Urinary bladder (tissue), 4 donors: ENCODE measurements around the gene BGN. TPM values are rescaled to one million over a fixed set of nuclear protein-coding genes. Genes with fewer than 3 reads are reported as not detected.
A peak's percentile ranks its signal among the peaks of the same experiment; 100 is the strongest.

Source experiments
- DNase-seq: peaks from one replicate; pipeline ENCODE4 v3.0.0-alpha.2; 2015; ENCODE audit errors: extremely low spot score
- H3K27ac ChIP-seq: one replicate; pipeline ENCODE4 v1.5.1; 2013; ENCODE audit warnings: low read depth, mild to moderate bottlenecking, moderate library complexity
- H3K36me3 ChIP-seq: one replicate; pipeline ENCODE4 v1.6.1; 2013; ENCODE audit warnings: mild to moderate bottlenecking, moderate library complexity; ENCODE audit not compliant: insufficient read depth
- H3K4me1 ChIP-seq: one replicate; pipeline ENCODE4 v1.6.1; 2013; ENCODE audit warnings: mild to moderate bottlenecking, moderate library complexity; ENCODE audit not compliant: insufficient read depth
- H3K4me3 ChIP-seq: one replicate; pipeline ENCODE4 v1.5.1; 2013; ENCODE audit warnings: low read depth, low read length
- WGBS: extraction: QIAGEN DNeasy Blood & Tissue Kit; methylation state at CpG from one replicate; pipeline ENCODE4 v1.1.7; 2013; 5-methylcytosine and 5-hydroxymethylcytosine counted together
- polyA plus RNA-seq: library from polyadenylated mRNA; stranded (reverse); fragments of 200-250 nt; gene quantifications from one replicate; pipeline ENCODE4 v1.2.3, GENCODE V29; 2013
- total RNA-seq: library from RNA; depleted of rRNA; stranded (reverse); fragments of >200 nt; gene quantifications from one replicate; pipeline ENCODE4 v1.2.3, GENCODE V29; 2014
- donor health status: healthy with polysubstance abuse.
- donor health status: healthy.

The BGN gene
- total RNA-seq (57.7 TPM), polyA plus RNA-seq (189 TPM)

DNA sequence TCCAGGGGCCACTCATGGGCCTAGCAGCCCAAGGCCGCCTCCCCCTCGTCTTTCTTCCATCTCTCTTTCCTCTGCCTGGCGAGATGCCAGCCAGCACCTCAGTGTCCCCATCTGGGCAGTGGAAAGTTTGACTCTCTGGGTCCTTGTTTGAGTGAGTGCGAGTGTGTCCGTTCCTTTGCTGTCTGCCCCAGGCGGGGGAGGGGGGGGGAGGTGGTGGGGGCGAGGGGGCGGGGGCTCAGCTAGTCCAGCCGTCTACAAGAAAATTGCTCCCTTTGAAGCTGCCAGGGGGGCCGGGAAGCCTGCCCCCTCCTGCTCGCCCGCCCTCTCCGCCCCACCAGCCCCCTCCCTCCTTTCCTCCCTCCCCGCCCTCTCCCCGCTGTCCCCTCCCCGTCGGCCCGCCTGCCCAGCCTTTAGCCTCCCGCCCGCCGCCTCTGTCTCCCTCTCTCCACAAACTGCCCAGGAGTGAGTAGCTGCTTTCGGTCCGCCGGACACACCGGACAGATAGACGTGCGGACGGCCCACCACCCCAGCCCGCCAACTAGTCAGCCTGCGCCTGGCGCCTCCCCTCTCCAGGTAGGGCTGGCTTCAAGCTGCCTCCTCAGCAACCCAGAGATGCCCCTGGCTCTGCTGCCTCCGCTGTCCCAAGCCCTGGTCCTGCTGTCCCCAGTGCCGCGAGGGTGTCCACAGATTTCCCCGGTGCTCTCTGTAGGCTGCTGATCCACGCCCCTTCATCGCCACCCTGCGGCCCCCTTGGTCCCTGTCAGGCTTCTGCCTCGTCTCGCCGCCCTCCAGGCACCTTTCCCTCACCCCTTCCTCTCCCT lies at the start of gene BGN:
Gene BGN (plus strand): TSS at position 440 of the 821 bp plus-strand sequence. CDS start 9,652 bp downstream, outside the sequence.
- H3K4me3 ChIP-seq, result peak within 1 kb of the TSS; percentile 18
- DNase-seq, result no peak
- whole genome bisulfite sequencing, result 8% methylated on average over 29 of the region's 41 CpGs
- peak within 1 kb of the TSS; percentile 48 for H3K27ac ChIP-seq
- no peaks in the 10 kb centered on the region for H3K4me1 ChIP-seq
- H3K36me3 ChIP-seq, result no peaks in the 10 kb centered on the region

DNA sequence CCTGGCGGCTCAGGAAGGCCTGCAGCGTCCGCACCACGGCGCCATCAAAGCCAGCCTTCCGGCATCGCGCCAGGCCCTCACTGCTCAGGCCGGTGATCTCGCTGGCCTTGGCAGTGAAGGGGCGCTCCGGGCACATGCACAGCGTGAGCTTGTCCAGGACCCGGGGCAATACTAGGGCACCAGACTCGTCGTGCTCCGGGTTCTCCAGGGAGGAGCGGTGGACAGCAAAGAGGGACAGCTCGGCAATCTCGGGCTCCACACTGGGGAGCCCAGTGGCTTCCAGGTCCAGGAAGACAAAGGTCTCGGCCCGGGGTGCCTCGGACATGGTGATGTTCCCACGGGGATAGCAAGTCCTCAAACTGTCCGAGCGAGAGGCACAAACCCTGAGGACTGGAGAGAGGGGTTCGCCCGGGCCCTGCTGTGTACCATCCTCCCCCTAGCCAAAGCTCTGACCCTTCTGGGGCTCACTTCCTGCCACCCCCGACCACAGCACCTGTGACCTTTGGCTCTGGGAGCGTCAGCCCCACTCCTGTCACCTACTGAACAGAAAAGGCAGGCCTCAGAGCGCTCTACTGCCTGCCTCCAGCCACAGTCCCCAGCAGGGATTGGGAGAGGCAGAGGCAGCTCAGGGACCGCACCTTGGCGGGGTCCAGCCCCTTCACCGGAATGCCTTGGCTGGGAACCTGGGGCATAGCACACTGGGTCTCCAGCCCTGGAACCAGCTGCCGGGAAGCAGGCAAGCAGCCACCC lies 49.5 kb upstream of the BGN start:
- no peak for DNase-seq
- H3K4me1 ChIP-seq, result no peaks in the 10 kb centered on the region
- H3K27ac ChIP-seq, result no peak overlapping the region
- peaks cover 3% of the 10 kb centered on the region for H3K36me3 ChIP-seq
- 89% methylated on average over 35 of the region's 35 CpGs for WGBS
- H3K4me3 ChIP-seq, result no peak overlapping the region

DNA sequence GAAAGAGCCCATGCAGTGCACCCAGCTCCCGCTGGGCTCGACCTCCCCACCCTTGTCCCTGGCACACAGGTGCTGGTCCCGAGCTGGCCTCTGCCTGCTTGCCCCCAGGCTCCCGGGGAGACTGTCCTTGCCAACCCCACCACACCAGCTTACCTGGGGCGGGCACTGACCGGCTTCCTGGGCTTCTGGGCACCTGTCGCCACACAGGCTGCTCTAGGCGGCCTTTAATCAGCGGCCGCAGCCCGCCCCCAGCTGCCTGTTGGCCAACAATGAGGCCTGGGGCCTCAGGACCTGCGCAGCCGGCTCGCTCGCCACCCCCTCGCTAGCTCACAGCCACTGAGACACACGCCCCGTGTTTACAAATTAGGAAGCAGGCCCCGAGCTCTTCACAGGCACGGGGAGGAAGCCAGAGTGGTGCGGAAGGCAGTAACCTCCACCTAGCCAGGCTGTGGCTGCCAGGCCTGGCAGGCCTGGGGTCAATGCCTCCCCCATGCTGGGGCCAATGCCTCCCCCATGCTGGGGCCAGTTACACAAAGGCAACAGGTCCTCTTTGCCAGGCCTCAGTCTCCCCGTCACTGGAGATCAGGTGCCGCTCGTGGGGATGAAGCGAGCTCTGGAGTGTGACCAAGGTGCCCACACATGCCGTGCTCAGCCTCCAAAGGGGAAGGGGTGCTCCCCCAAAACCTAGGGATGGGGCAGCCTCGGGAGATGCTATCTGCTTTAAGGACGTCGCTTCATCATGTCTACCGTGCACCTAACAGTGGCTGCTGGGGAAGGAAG lies 48.7 kb upstream of the BGN start, which contains the start of gene TREX2:
Gene TREX2 (minus strand): TSS at position 201 of the 780 bp plus-strand sequence. CDS start 626 bp downstream, outside the sequence.
- Histone ChIP-seq H3K27ac (no peak within 1 kb of the TSS), H3K36me3 (peaks cover 3% of the 10 kb centered on the region), H3K4me1 (no peaks in the 10 kb centered on the region), H3K4me3 (no peak within 1 kb of the TSS)
- 75% methylated on average over 30 of the region's 30 CpGs for WGBS
- no peak for DNase-seq

DNA sequence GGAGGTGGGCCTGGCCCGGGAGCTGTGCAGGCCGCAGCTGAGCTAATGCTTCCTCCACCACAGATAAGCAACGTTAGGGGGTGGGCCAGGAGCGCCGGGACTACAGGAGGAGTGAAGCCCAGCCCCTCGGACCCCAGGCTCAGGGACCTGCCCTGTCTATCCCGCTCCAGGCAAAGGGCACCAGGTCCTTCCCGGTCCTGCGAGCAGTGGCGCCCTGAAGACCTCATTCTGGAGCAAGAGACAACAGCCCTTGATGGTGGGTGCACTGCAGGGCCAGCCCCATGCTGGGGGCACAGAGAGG lies 48.2 kb upstream of the BGN start:
- no peaks in the 10 kb centered on the region for H3K4me1 ChIP-seq
- no peak overlapping the region for H3K27ac ChIP-seq
- peaks cover 3% of the 10 kb centered on the region for H3K36me3 ChIP-seq
- DNase-seq, result no peak
- WGBS, result 61% methylated on average over 10 of the region's 10 CpGs
- H3K4me3 ChIP-seq, result no peak overlapping the region

DNA sequence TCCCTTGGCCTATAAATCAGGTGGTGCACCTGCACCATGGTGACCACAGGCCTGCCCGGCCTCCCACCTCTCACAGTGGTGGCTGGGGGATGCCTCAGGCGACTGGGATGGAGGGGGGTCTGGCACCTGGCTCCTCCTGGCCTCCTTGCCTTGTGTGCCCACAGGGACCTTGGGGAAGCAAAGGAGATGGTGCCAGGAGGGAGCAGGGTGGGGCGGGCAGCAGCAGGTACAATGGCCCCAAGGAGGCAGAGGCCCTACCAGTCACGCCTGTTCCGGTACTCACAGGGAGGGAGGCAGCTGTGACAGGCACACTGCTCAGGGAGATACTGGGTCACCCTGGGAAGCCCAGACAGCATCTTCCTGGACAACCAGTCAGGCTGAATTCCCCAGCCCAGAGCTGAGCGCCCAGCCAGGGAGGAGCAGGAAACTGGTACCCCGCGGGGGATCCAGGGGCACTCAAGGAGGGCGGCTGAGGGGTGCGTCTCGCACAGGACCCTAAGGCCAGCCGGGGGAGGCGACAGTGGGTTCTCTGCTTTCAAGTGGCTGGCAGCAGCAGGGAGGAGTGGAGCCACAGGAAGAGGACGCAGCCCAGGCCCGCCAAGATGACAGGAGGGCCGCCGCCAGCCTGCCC lies 47.7 kb upstream of the BGN start:
- no peak overlapping the region for H3K4me3 ChIP-seq
- H3K27ac ChIP-seq, result no peak overlapping the region
- whole genome bisulfite sequencing, result 95% methylated on average over 17 of the region's 17 CpGs
- no peaks in the 10 kb centered on the region for H3K4me1 ChIP-seq
- peaks cover 3% of the 10 kb centered on the region for H3K36me3 ChIP-seq
- no peak for DNase-seq

DNA sequence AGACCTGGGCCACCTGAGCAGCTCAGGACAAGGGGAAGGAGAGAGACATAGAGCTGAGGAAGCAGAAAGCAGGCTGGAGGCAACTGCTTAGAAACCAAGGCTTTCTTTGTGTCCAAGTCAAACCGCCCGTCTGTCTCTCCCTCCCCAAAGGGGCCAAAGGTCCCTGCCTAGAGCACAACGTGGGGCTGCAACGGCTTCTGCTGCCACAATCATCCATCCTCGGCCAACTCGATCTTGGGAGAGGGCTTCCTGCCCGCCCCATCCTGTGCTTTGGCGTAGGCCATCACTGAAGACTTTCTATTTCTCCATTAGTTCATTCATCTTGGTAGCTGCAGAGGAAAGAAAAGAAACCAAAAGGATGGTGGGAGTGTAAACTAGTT lies 47.2 kb upstream of the BGN start:
- DNase-seq, result no peak
- no peak overlapping the region for H3K4me3 ChIP-seq
- no peaks in the 10 kb centered on the region for H3K4me1 ChIP-seq
- peaks cover 3% of the 10 kb centered on the region for H3K36me3 ChIP-seq
- H3K27ac ChIP-seq, result no peak overlapping the region
- WGBS, result 88% methylated on average over 8 of the region's 8 CpGs

DNA sequence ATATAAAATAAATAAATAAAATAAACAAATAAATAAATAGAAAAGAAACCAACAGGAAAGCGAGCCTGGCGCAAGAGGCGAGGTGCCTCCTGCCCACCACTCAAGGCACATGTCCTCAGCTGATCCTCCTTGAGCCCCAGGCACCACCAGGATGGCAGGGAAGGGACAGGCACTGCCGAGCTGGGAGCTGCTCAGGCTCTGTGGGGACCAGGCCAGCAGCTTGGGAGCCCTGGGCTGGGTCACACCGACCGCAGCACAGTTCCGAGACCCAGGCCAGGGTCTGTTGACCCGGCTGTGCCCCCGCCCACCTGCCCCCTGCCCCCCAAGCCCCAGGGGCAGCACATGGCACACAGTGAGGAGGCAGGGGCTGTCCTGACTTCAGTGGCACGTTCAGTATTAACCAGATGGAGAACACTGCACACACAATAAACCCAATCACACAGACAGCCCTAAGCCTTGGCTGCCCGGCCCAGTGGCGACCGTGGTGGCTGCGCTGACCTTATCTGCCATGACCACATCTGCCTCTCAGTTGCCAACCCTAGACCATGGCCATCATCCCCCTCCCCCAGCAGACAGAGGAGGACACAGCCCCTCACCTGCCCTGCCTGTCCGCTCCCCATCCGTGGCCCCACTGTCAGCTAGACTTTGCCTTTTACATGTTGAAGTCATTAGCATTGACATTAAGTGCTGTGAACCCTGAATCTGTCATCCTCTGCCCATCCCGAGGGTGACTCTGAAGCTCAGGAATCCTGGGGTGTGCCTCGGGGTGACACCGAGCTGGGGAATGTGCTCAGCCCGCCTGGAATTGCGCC lies 46.0 kb upstream of the BGN start:
- 94% methylated on average over 21 of the region's 21 CpGs for WGBS
- Histone ChIP-seq H3K36me3 (peaks cover 3% of the 10 kb centered on the region), H3K27ac (no peak overlapping the region), H3K4me3 (no peak overlapping the region), H3K4me1 (no peaks in the 10 kb centered on the region)
- DNase-seq, result no peak

DNA sequence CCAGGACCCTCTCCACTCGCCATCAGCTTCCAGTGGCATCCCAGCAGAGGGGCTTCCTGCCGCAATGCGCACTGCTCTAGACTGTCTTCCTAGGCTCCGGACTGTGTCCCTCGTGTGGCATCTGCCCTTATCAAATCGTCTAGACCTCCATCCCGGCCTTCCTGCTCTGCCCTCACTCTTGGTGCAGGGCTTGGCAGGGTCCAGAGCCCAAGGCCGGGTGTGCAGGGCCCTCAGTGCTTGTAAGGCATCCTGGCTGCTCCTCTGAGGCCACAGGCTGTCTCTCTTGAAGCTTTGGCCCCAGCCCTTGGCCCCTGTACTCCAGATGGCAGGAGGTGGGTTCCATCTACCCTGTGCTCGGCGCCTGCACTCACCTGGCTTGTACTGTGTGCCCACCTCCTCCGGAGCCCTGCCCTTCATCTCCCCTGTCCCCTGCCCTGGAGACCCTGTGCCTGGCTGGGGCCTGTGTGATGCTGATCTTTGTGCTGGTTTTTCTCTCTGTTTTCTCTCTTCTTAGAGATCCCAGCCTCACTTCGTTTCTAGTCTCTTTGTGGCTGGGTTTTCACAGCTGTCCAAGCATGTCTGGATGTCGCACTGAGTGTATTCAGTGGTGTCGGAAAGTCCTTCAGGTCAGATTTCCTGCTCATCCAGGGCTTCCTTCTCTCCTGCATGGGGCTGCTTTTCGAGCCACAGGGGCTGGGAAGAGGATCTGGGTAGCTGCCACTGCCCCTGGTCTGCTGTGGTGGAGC lies 45.2 kb upstream of the BGN start:
- DNase-seq, result no peak
- Histone ChIP-seq H3K4me3 (no peak overlapping the region), H3K4me1 (no peaks in the 10 kb centered on the region), H3K27ac (no peak overlapping the region), H3K36me3 (peaks cover 4% of the 10 kb centered on the region)
- 89% methylated on average over 15 of the region's 15 CpGs for WGBS

DNA sequence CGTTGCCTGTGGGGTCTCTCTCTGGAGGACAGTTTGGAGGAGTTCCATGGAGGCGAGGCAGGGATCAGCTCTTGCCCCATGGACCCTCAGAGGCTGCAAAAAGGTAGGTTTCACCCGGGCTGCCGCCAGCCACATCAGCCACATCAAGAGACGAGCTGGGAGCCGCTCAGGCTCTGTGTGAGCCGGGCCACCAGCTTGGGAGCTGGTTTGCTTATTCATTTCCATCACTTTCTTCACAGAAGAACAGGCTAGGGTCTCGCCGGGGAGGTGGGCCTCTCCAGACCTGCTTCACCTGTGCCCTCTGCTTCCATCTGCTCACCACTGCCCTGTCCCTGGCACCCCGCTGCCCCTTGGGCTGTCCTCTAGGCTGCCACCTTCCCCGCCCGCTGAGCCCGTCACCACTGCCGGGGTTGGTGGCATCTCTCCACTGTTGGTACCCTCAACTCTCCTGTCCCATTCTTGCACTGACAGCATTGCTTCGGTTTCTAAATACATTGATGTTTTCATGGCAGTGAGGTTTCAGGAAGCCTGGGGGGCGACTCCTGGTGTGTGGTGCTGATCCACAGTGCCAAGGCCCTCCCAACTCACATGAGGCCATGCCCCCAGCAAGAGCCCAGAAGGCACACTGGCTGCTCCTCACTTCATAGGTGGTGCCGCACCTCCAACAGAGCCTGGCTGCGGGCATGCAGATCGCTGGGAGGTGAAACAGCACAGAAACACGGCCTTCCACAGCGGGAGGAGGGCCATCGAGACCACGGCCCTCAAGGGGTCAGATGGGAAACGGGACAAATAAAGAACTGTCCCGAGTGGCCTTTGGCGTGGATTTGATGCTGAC lies 44.4 kb upstream of the BGN start:
- no peak overlapping the region for H3K4me3 ChIP-seq
- no peaks in the 10 kb centered on the region for H3K4me1 ChIP-seq
- peaks cover 4% of the 10 kb centered on the region for H3K36me3 ChIP-seq
- no peak overlapping the region for H3K27ac ChIP-seq
- 94% methylated on average over 26 of the region's 26 CpGs for WGBS
- no peak for DNase-seq

DNA sequence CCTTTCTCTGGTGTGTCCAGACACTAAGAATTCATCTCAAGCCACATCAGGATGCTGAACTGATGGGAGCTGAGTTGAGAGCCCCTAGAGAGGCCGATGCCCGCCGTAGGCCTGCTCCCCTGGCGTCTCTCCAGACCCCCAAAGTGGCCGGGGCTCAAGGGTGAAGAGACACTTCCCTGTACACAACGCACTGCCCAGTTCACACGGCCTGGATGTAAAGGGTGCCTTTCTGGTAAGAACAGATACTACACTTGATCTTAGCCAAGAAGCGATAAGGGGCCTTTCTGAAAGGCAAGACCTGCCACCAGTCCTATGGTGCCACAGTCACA lies 43.9 kb upstream of the BGN start:
- H3K36me3 ChIP-seq, result peaks cover 4% of the 10 kb centered on the region
- H3K4me3 ChIP-seq, result no peak overlapping the region
- WGBS, result 94% methylated on average over 8 of the region's 8 CpGs
- DNase-seq, result no peak
- no peak overlapping the region for H3K27ac ChIP-seq
- no peaks in the 10 kb centered on the region for H3K4me1 ChIP-seq

DNA sequence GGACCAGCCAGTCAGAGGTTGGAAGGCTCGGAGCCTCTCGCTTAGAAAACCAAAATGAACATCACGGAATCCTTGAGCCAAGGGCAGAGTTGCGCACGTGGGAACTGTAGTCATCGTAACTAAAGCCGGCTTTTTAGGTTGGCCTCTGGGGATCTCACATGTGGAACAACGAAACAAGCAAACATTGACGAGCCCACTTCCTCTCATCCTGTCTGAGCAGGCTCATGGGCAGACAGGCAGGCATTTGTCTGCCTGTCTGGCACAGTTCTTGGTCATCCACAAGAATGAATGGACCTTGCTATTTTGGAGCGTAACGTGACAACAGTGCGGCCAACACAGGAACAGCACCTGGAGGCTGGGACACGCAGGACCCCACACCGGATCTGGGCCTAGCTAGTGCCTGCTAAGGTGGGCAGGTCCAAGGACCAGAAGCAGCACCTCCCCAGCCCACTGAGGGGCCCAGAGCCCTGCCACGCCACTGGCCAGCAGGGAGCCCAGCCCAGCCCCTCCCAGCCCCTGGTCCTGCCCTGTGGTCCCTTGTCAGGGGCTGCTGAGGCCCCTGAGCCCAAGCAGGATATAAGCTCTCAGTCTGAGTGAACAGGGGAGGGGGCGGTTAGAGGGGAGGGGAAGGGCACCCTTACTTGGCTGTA lies 39.8 kb upstream of the BGN start:
- no peak overlapping the region for H3K27ac ChIP-seq
- H3K4me3 ChIP-seq, result no peak overlapping the region
- peaks cover 2% of the 10 kb centered on the region for H3K36me3 ChIP-seq
- no peak for DNase-seq
- 92% methylated on average over 16 of the region's 16 CpGs for WGBS
- no peaks in the 10 kb centered on the region for H3K4me1 ChIP-seq
